Fibroblast of lung (primary cell): ENCODE results near the gene PAQR5. TPM values are rescaled to one million over a fixed set of nuclear protein-coding genes. Genes with fewer than 3 reads are reported as not detected.

ENCODE experiments used
- DNase-seq, 2 donors: peaks; one replicate each; pipeline versions ENCODE4 v3.0.0 to v3.0.0-alpha.2; 2010; ENCODE audit warnings: low read depth in 2 of 2
- H2AFZ ChIP-seq: 2 replicates; pipeline ENCODE4 v1.5.1; 2012; ENCODE audit warnings: low read length, control low read depth, inconsistent platforms
- H3K27ac ChIP-seq: 2 replicates; pipeline ENCODE4 v1.5.1; 2011; ENCODE audit warnings: low read length, control low read depth; ENCODE audit not compliant: insufficient read depth
- H3K27me3 ChIP-seq: 2 replicates; pipeline ENCODE4 v1.5.1; 2011; ENCODE audit warnings: mild to moderate bottlenecking, low read length; ENCODE audit not compliant: control insufficient read depth, insufficient read depth
- H3K36me3 ChIP-seq: 2 replicates; pipeline ENCODE4 v1.5.1; 2011; ENCODE audit warnings: low read length; ENCODE audit not compliant: control insufficient read depth, insufficient read depth
- H3K4me1 ChIP-seq: 2 replicates; pipeline ENCODE4 v1.5.1; 2011; ENCODE audit warnings: low read length; ENCODE audit not compliant: control insufficient read depth, insufficient read depth; ENCODE audit errors: extremely low read depth
- H3K4me2 ChIP-seq: 2 replicates; pipeline ENCODE4 v1.5.1; 2011; ENCODE audit warnings: low read length, control low read depth; ENCODE audit not compliant: insufficient read depth; ENCODE audit errors: extremely low read depth
- H3K4me3 ChIP-seq, 4 experiments: fragments of 200-600 bp in 1 of 4; sonication (generic) in 1 of 4; replicated peaks in 1 of 4; 2 replicates each; pipeline ENCODE4 v1.5.1; 2011 to 2016; ENCODE audit warnings: low read length in 4 of 4, low read depth in 3 of 4, mild to moderate bottlenecking in 3 of 4, control low read depth in 2 of 4, inconsistent platforms in 1 of 4, mixed read lengths in 1 of 4; ENCODE audit not compliant: insufficient read depth in 1 of 4; ENCODE audit errors: control extremely low read depth in 1 of 4
- H3K79me2 ChIP-seq: 2 replicates; pipeline ENCODE4 v1.5.1; 2012; ENCODE audit warnings: mild to moderate bottlenecking, low read length, inconsistent platforms; ENCODE audit not compliant: control insufficient read depth, insufficient read depth
- H3K9ac ChIP-seq: 2 replicates; pipeline ENCODE4 v1.5.1; 2011; ENCODE audit warnings: mild to moderate bottlenecking, low read length, control low read depth; ENCODE audit not compliant: insufficient read depth
- H3K9me3 ChIP-seq: 2 replicates; pipeline ENCODE4 v1.5.1; 2012; ENCODE audit warnings: low read depth, low read length; ENCODE audit not compliant: control insufficient read depth, insufficient read depth
- H4K20me1 ChIP-seq: 2 replicates; pipeline ENCODE4 v1.5.1; 2011; ENCODE audit warnings: low read length; ENCODE audit not compliant: control insufficient read depth, insufficient read depth; ENCODE audit errors: extremely low read depth
- CTCF ChIP-seq, 2 donors: IDR thresholded peaks in 1 of 2; conservative IDR thresholded peaks in 1 of 2; 1 replicate in 1 of 2; 2 replicates in 1 of 2; pipeline ENCODE4 v1.5.1; 2011 to 2012; ENCODE audit warnings: low read length in 2 of 2, control low read depth in 1 of 2, inconsistent platforms in 1 of 2, low read depth in 1 of 2, mild to moderate bottlenecking in 1 of 2
- EZH2 ChIP-seq: IDR thresholded peaks from 2 replicates; pipeline ENCODE4 v1.5.1; 2012; ENCODE audit warnings: low read length, control low read depth, mild to moderate bottlenecking; ENCODE audit errors: missing control alignments
- polyA plus RNA-seq, 2 donors: library from polyadenylated mRNA; depleted of rRNA in 1 of 2; stranded (reverse) in 1 of 2; unstranded in 1 of 2; fragments of >200 nt; gene quantifications; 2 replicates each; pipeline ENCODE4 v1.2.1, GENCODE V29; 2011 to 2012; ENCODE audit warnings: missing spikeins in 1 of 2
- total RNA-seq: library from RNA; depleted of rRNA; stranded (reverse); fragments of >200 nt; gene quantifications from 2 replicates; pipeline ENCODE4 v1.2.1, GENCODE V29; 2014

Gene PAQR5
- total and polyA plus RNA-seq, 2 donors (not counting 1 experiment from before 2014, with no cell fraction given), result 6.0 to 16.2 TPM

- Histone ChIP-seq H3K27ac (no peak overlapping the region), H3K9ac (no peak overlapping the region), H3K9me3 (no peaks in the 10 kb centered on the region), H3K36me3 (peaks cover 11% of the 10 kb centered on the region), H3K4me2 (no peak overlapping the region), H4K20me1 (no peaks in the 10 kb centered on the region), H3K4me3 (no peak overlapping the region), H3K27me3 (no peaks in the 10 kb centered on the region), H2AFZ (no peak overlapping the region), H3K4me1 (no peaks in the 10 kb centered on the region), H3K79me2 (peaks cover 2% of the 10 kb centered on the region)
- no peak for DNase-seq
- TF ChIP-seq EZH2 (no peak), CTCF (conservative IDR thresholded peaks at IDR 0.05 in 1 of 2, IDR thresholded peaks at IDR 0.05 in 1 of 2; ENCODE audit: low read depth in 1 of 2, low read length in 2 of 2) (no peak)
Measured at GRCh38 chr15:69439623-69440022, 140.9 kb downstream of the PAQR5 start.

GRCh38 chr15:69443032-69443611, 144.4 kb downstream of the PAQR5 start:
- Histone ChIP-seq H3K4me3 (no peak overlapping the region), H3K36me3 (peaks cover 15% of the 10 kb centered on the region), H3K9ac (no peak overlapping the region), H3K79me2 (no peaks in the 10 kb centered on the region), H4K20me1 (no peaks in the 10 kb centered on the region), H3K4me1 (no peaks in the 10 kb centered on the region), H3K9me3 (no peaks in the 10 kb centered on the region), H2AFZ (peak overlapping the region; percentile 12), H3K27me3 (no peaks in the 10 kb centered on the region), H3K27ac (peak overlapping the region; percentile 25), H3K4me2 (peak overlapping the region; percentile 34)
- no peak for DNase-seq
- TF ChIP-seq EZH2 (no peak), CTCF (conservative IDR thresholded peaks at IDR 0.05 in 1 of 2, IDR thresholded peaks at IDR 0.05 in 1 of 2; ENCODE audit: low read depth in 1 of 2, low read length in 2 of 2) (no peak)

- Histone ChIP-seq H3K36me3 (peaks cover 12% of the 10 kb centered on the region), H4K20me1 (no peaks in the 10 kb centered on the region)
- TF ChIP-seq CTCF (conservative IDR thresholded peaks at IDR 0.05 in 1 of 2, IDR thresholded peaks at IDR 0.05 in 1 of 2; ENCODE audit: low read depth in 1 of 2, low read length in 2 of 2) (no peak), EZH2 (no peak)
Measured at GRCh38 chr15:69444686-69445085, 146.0 kb downstream of the PAQR5 start.

More at GRCh38 chr15:69444686-69445085, 146.0 kb downstream of the PAQR5 start:
- H3K27ac ChIP-seq, result no peak overlapping the region
- H3K9ac ChIP-seq, result no peak overlapping the region
- no peaks in the 10 kb centered on the region for H3K79me2 ChIP-seq
- H2AFZ ChIP-seq, result no peak overlapping the region
- H3K4me1 ChIP-seq, result no peaks in the 10 kb centered on the region
- DNase-seq, result no peak
- no peak overlapping the region for H3K4me2 ChIP-seq
- H3K27me3 ChIP-seq, result no peaks in the 10 kb centered on the region
- no peak overlapping the region for H3K4me3 ChIP-seq
- H3K9me3 ChIP-seq, result no peaks in the 10 kb centered on the region
